CD14-positive monocyte (primary cell): Measurements from ENCODE around the gene PRSS27. TPM values are rescaled to one million over a fixed set of nuclear protein-coding genes. Genes with fewer than 3 reads are reported as not detected.

ENCODE experiments used
- DNase-seq, 3 donors: peaks; one replicate each; pipeline ENCODE4 v3.0.0-alpha.2; 2011 to 2022
- H2AFZ ChIP-seq: 2 replicates; pipeline ENCODE4 v1.6.0; 2012; ENCODE audit warnings: mild to moderate bottlenecking, low read depth, low read length, inconsistent platforms; ENCODE audit not compliant: insufficient read depth, poor library complexity, severe bottlenecking
- H3K27ac ChIP-seq, 2 donors: 1 replicate in 1 of 2; 2 replicates in 1 of 2; pipeline ENCODE4 v1.5.1; 2012 to 2013; ENCODE audit warnings: low read length in 2 of 2, control low read depth in 1 of 2, inconsistent platforms in 1 of 2, low read depth in 1 of 2, mild to moderate bottlenecking in 1 of 2
- H3K27me3 ChIP-seq, 2 donors: one replicate each; pipeline versions ENCODE4 v1.6.0 to v1.6.1; 2011 to 2013; ENCODE audit warnings: low read length in 2 of 2; ENCODE audit not compliant: control insufficient read depth in 2 of 2, insufficient read depth in 2 of 2
- H3K36me3 ChIP-seq, 2 donors: replicated peaks in 1 of 2; 1 replicate in 1 of 2; 2 replicates in 1 of 2; pipeline versions ENCODE4 v1.5.1 to v1.6.1; 2012 to 2013; ENCODE audit warnings: low read length in 2 of 2, control low read depth in 1 of 2, inconsistent platforms in 1 of 2, mild to moderate bottlenecking in 1 of 2; ENCODE audit not compliant: insufficient read depth in 2 of 2, control insufficient read depth in 1 of 2
- H3K4me1 ChIP-seq, 2 donors: 1 replicate in 1 of 2; 2 replicates in 1 of 2; pipeline versions ENCODE4 v1.5.1 to v1.6.1; 2012 to 2013; ENCODE audit warnings: low read length in 2 of 2, control low read depth in 1 of 2, inconsistent platforms in 1 of 2, mild to moderate bottlenecking in 1 of 2, moderate library complexity in 1 of 2; ENCODE audit not compliant: insufficient read depth in 2 of 2, control insufficient read depth in 1 of 2
- H3K4me2 ChIP-seq: replicated peaks from 2 replicates; pipeline ENCODE3; 2012; ENCODE audit warnings: low read length, moderate library complexity, mild to moderate bottlenecking; ENCODE audit not compliant: poor library complexity, severe bottlenecking; ENCODE audit errors: extremely low read depth
- H3K4me3 ChIP-seq, 3 experiments: fragments of 200-600 bp in 1 of 3; sonication (generic) in 1 of 3; replicated peaks in 1 of 3; 1 replicate in 2 of 3; 2 replicates in 1 of 3; pipeline ENCODE4 v1.5.1; 2011 to 2013; ENCODE audit warnings: low read length in 3 of 3, mild to moderate bottlenecking in 3 of 3, control low read depth in 2 of 3, low read depth in 2 of 3, inconsistent platforms in 1 of 3, moderate library complexity in 1 of 3
- H3K79me2 ChIP-seq: 2 replicates; pipeline ENCODE4 v1.6.0; 2012; ENCODE audit warnings: mild to moderate bottlenecking, control low read depth, inconsistent platforms, low read length, moderate library complexity; ENCODE audit not compliant: insufficient read depth
- H3K9ac ChIP-seq: 2 replicates; pipeline ENCODE4 v1.6.0; 2017; ENCODE audit warnings: low read length, mild to moderate bottlenecking; ENCODE audit not compliant: insufficient read depth, poor library complexity, severe bottlenecking
- H3K9me3 ChIP-seq, 2 donors: replicated peaks in 1 of 2; 1 replicate in 1 of 2; 2 replicates in 1 of 2; pipeline versions ENCODE4 v1.5.1 to v1.6.1; 2012 to 2013; ENCODE audit warnings: low read length in 2 of 2, control low read depth in 1 of 2; ENCODE audit not compliant: control insufficient read depth in 1 of 2, insufficient read depth in 1 of 2
- H4K20me1 ChIP-seq: 2 replicates; pipeline ENCODE4 v1.6.0; 2012; ENCODE audit warnings: mild to moderate bottlenecking, low read length, control low read depth, moderate library complexity; ENCODE audit not compliant: insufficient read depth
- H3K27ac Mint-ChIP-seq, 7 donors: one replicate each; pipeline ENCODE4 v1.8.0; 2020; ENCODE audit warnings: mild to moderate bottlenecking in 7 of 7, mixed read lengths in 7 of 7, moderate library complexity in 6 of 7, inconsistent platforms in 2 of 7
- H3K27me3 Mint-ChIP-seq, 3 donors: one replicate each; pipeline ENCODE4 v1.8.0; 2021 to 2022; ENCODE audit warnings: low read depth in 3 of 3, mild to moderate bottlenecking in 3 of 3, mixed read lengths in 3 of 3, moderate library complexity in 3 of 3, inconsistent platforms in 1 of 3
- H3K36me3 Mint-ChIP-seq, 2 donors: one replicate each; pipeline ENCODE4 v1.8.0; 2020; ENCODE audit warnings: mixed read lengths in 2 of 2, inconsistent platforms in 1 of 2, mild to moderate bottlenecking in 1 of 2
- H3K4me1 Mint-ChIP-seq: one replicate; pipeline ENCODE4 v1.8.0; 2020; ENCODE audit warnings: mild to moderate bottlenecking, mixed read lengths
- H3K4me3 Mint-ChIP-seq, 2 donors: one replicate each; pipeline ENCODE4 v1.8.0; 2020; ENCODE audit warnings: mild to moderate bottlenecking in 2 of 2, mixed read lengths in 2 of 2, moderate library complexity in 1 of 2
- H3K9me3 Mint-ChIP-seq, 7 donors: one replicate each; pipeline ENCODE4 v1.8.0; 2020 to 2022; ENCODE audit warnings: mixed read lengths in 7 of 7, mild to moderate bottlenecking in 6 of 7, moderate library complexity in 6 of 7, inconsistent platforms in 2 of 7
- WGBS: methylation state at CpG from one replicate; pipeline ENCODE4 v1.1.5; 2013; ENCODE audit warnings: missing lambda C conversion rate; ENCODE audit not compliant: insufficient coverage; 5-methylcytosine and 5-hydroxymethylcytosine counted together
- intact Hi-C, 2 donors: fragments of 100-400 bp; cut with micrococcal nuclease; formaldehyde crosslinking; loops; one replicate each; pipeline versions ENCODE4 v1.15.0 to v1.15.1; 2023
- polyA plus RNA-seq, 3 donors: library from polyadenylated mRNA; depleted of rRNA in 1 of 3; unstranded in 2 of 3; stranded (reverse) in 1 of 3; fragments of 300-500 nt in 2 of 3; fragments of >200 nt in 1 of 3; fragmentation: Illumina TruSeq in 2 of 3; gene quantifications; 1 replicate in 2 of 3; 2 replicates in 1 of 3; pipeline ENCODE4 v1.2.3, GENCODE V29; 2012 to 2021
- TF ChIP-seq, protein P1 (sequence below): fragments of 200-600 bp; IDR thresholded peaks from one replicate; pipeline ENCODE4 v1.8.0; 2022; ENCODE audit warnings: antibody characterized with exemption, mild to moderate bottlenecking

The PRSS27 gene
- polyA plus RNA-seq, 3 donors, result 1.1 TPM; not detected in 2

DNA sequence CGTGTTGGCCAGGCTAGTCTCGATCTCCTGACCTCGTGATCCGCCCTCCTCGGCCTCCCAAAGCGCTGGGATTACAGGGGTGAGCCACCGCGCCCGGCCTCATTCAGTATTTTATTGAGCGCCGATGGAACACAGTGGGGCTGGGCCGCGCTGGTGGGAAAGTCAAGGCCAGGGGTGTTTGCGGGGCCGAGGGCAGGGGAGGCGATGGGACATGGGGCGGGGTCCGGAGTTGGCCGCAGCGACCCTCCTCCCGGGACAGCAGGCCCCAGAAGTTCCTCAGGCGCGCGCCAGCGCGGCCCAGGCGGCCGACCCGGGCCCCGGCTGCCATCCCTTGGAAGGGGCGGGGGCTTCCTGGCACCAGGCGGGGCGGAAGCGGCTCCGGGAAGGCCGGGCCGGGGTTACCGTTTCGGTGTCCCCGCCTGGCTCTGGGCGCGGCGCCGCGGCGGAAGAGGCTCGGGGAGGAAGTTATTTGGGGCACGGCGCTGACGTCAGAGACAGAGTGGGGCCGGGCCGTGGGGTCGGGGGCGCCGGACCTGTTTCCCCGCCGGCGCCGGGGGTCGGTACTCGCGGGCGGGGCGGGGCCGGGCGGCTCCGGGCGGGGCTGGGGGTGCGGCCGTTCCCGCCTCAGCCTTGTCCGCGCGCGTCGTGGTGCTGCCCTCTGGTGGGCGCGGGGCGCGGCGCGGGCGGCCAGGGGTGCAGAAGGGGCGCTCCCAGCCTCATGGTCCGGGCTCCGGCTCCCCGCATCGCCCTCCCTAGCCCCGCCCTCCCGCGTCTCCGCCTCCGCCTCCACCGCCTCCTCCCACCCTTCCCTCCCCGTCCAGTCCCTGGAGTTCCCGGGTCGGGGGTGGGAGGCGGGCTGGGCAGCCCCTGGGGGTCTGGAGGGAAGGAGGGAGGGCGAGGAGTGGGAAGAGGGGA lies 952 bp upstream of the PRSS27 start:
- H3K36me3 Mint-ChIP-seq, result no peaks in the 10 kb centered on the region
- peaks cover 5 to 15% of the 10 kb centered on the region in 2 donors for H3K4me1 ChIP-seq
- peak overlapping the region; percentile 88 for H3K4me2 ChIP-seq
- H2AFZ ChIP-seq, result peak overlapping the region; percentile 88
- no peaks in the 10 kb centered on the region for H3K9me3 ChIP-seq
- H3K36me3 ChIP-seq, result no peaks in the 10 kb centered on the region
- peaks cover 4 to 18% (median 11%) of the 10 kb centered on the region in 3 donors for H3K27me3 Mint-ChIP-seq
- peaks cover 0 to 1% (median 0%) of the 10 kb centered on the region in 7 donors for H3K9me3 Mint-ChIP-seq
- peak overlapping the region in 6 of 7 donors; percentile 62 to 93 (median 80) for H3K27ac Mint-ChIP-seq
- H3K9ac ChIP-seq, result peak overlapping the region; percentile 69
- H3K4me3 Mint-ChIP-seq, result peak overlapping the region; percentile 79 to 83
- H3K79me2 ChIP-seq, result no peaks in the 10 kb centered on the region
- WGBS, result 2% methylated on average over 78 of the region's 99 CpGs
- peaks cover 7% of the 10 kb centered on the region for H3K4me1 Mint-ChIP-seq
- H3K27me3 ChIP-seq, result no peaks in the 10 kb centered on the region
- TF ChIP-seq, protein P1, sequence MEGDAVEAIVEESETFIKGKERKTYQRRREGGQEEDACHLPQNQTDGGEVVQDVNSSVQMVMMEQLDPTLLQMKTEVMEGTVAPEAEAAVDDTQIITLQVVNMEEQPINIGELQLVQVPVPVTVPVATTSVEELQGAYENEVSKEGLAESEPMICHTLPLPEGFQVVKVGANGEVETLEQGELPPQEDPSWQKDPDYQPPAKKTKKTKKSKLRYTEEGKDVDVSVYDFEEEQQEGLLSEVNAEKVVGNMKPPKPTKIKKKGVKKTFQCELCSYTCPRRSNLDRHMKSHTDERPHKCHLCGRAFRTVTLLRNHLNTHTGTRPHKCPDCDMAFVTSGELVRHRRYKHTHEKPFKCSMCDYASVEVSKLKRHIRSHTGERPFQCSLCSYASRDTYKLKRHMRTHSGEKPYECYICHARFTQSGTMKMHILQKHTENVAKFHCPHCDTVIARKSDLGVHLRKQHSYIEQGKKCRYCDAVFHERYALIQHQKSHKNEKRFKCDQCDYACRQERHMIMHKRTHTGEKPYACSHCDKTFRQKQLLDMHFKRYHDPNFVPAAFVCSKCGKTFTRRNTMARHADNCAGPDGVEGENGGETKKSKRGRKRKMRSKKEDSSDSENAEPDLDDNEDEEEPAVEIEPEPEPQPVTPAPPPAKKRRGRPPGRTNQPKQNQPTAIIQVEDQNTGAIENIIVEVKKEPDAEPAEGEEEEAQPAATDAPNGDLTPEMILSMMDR, result peak; percentile 98
- DNase-seq, result peak; percentile 75 to 85 (median 84)
- peak overlapping the region; percentile 50 to 79 (median 52) for H3K4me3 ChIP-seq
- no peaks in the 10 kb centered on the region for H4K20me1 ChIP-seq
- intact Hi-C loops, result loop anchor here in 1 of 2 donors (5.0 kb wide), 1 partner anchor 49 kb away; no protein-coding TSS in a partner anchor
- peak overlapping the region in 1 of 2 donors; percentile 61 for H3K27ac ChIP-seq

- Mint-ChIP-seq H3K9me3 (peaks cover 0 to 1% (median 0%) of the 10 kb centered on the region in 7 donors), H3K4me3 (no peak overlapping the region), H3K27ac (no peak overlapping the region), H3K36me3 (no peaks in the 10 kb centered on the region), H3K27me3 (peaks cover 9 to 22% (median 18%) of the 10 kb centered on the region in 3 donors), H3K4me1 (peaks cover 7% of the 10 kb centered on the region)
- Histone ChIP-seq H3K27ac (no peak overlapping the region), H3K4me2 (no peak overlapping the region), H3K4me1 (peaks cover 9 to 22% of the 10 kb centered on the region in 2 donors), H3K9ac (no peak overlapping the region), H3K79me2 (no peaks in the 10 kb centered on the region), H4K20me1 (no peaks in the 10 kb centered on the region), H3K27me3 (peaks cover 0 to 2% of the 10 kb centered on the region in 2 donors), H3K9me3 (no peaks in the 10 kb centered on the region), H3K36me3 (no peaks in the 10 kb centered on the region), H2AFZ (no peak overlapping the region), H3K4me3 (no peak overlapping the region)
- TF ChIP-seq, protein P1, result no peak
- DNase-seq, result no peak
- intact Hi-C loops, result loop anchor here in 1 of 2 donors (5.0 kb wide), 1 partner anchor 47 kb away; no protein-coding TSS in a partner anchor
- WGBS, result 97% methylated on average over 11 of the region's 16 CpGs
These were observed 528 bp downstream of the PRSS27 start for GRCh38 chr16:2719328-2720063.
